ENCODE measurements around the gene CDC42SE2.
"Not testable (repeated sequence)": the region's sequence is repeated elsewhere in the genome, so short reads cannot be mapped to it uniquely, and the experiment has no call there.

Gene CDC42SE2

GRCh38 chr5:131277875-131278740 lies 14.3 kb downstream of the CDC42SE2 start:
- no peak for DNase-seq (ENCODE audit: low spot score)

- DNase-seq (ENCODE audit: low spot score), result not testable (repeated sequence)
Measured at GRCh38 chr5:131278741-131279124, 14.9 kb downstream of the CDC42SE2 start.

GRCh38 chr5:131279204-131279603 lies 15.4 kb downstream of the CDC42SE2 start:
- no peak for DNase-seq (ENCODE audit: low spot score)

DNA sequence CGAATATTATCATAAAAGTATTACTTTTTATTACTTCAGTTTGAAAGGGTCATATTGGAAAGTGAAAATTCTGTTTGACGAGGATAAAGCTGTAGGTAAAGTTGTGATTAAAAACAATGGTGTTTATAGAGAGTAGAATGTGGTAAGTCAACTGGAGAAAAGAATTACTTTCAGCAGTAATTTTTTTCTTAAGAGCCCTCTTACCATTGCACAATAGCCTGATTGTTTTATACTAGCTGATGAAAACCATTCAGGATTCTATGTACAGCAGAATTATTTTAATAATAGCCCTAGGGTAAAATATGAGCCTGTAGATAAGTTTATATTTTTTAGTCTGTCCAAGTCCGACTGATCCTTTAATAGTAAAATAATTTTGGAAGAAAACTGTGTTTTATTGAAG lies 16.6 kb downstream of the CDC42SE2 start:
- DNase-seq (ENCODE audit: low spot score), result no peak

DNA sequence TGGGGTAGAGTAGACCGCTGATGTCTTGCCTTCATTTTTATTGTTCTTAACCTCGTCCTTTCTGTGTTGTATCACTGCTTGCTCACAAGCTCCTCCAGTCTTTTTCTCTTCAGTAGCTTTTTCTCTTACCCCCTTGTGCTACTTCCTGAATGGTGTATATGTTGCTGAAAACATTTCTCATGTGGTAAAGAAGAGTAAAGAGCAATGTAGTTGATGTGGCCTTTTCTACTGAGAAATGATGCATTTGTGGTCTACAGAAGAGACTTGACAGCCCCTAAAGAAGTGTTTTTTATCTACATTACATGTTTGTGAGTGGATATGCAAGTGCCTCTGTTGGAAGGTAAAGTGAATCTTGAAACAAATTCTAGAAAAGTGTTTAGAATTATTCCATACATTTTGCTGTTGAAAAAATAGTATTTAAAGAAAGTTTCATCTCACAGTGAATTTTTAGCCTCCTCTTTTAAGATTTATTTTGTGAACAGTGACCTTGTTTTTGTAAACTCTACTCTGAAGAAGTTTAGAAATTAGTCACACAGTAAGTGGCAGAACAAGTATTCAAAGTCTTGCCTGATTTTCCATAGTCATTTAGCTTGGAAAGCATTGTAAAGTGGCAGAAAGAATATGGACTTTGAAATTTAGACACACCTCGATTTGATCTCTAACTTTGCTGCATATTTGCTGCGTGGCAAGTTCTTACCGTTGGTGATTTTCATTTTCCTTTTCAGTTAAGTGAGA lies 17.4 kb downstream of the CDC42SE2 start:
- no peak for DNase-seq (ENCODE audit: low spot score)

DNA sequence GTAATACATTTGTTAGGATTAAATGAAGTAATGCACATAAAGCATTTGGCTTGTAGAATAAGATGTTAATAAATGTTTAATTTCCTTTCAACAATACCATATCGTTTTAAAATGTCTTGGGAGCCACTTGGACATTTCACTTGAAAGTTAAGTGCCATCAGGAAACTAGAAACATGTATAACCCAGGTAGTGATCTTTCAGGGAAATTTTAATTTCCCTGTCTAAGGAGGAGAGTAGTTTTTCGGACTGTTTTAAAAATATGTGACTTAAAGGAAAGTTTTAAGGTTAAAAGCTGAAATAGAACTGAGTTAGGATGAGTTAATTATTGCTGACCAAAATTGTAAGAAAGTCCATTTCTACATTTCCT lies 18.0 kb downstream of the CDC42SE2 start:
- no peak for DNase-seq (ENCODE audit: low spot score)

GRCh38 chr5:131282235-131282634 lies 18.4 kb downstream of the CDC42SE2 start:
- DNase-seq (ENCODE audit: low spot score), result no peak

DNA sequence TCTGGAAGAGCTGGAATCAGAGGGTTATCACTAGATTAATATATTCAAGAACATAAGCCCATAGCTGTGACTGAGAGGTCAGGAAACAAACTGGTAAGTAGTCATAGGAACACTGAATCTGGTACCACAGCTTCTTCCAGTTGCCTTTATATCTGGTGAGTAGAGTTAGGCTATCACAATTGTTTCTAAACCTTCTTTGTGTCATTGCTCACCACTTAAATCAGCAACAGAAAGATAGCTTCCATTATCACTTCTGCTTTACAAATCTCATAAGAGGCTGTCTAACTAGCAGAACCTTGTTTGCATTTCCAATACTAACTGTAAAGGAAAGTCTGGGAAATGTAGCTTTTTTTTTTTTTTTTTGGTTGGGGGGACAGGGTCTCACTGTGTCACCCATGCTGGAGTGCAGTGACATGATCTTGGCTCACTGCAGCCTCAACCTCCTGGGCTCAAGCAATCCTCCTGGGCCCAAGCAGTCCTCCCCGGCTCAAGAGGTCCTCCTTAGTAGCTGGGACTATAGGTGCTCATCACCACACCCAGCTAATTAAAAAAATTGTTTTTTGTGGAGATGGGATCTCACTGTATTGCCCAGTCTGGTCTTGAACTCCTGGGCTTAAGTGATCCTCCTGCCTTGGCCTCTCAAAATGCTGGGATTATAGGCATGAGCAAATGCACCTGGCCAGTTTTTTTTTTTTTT lies 22.0 kb downstream of the CDC42SE2 start:
- no peak for DNase-seq (ENCODE audit: low spot score)

DNA sequence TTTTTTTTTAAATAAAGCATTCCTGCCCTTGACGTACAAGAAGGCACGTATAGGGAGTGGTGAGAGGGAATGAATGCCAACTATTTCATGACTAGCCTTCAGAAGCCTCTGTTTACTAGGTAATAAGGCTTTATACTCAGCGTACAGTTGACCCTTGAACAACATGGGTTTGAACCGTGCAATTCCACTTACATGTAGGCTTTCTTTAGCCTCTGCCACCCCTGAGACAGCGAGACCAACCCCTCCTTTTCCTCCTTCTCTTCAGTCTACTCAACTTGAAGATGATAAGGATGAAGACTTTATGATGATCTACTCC lies 22.5 kb downstream of the CDC42SE2 start:
- DNase-seq (ENCODE audit: low spot score), result no peak

GRCh38 chr5:131288328-131288727 lies 24.5 kb downstream of the CDC42SE2 start:
- no peak for DNase-seq (ENCODE audit: low spot score)

DNA sequence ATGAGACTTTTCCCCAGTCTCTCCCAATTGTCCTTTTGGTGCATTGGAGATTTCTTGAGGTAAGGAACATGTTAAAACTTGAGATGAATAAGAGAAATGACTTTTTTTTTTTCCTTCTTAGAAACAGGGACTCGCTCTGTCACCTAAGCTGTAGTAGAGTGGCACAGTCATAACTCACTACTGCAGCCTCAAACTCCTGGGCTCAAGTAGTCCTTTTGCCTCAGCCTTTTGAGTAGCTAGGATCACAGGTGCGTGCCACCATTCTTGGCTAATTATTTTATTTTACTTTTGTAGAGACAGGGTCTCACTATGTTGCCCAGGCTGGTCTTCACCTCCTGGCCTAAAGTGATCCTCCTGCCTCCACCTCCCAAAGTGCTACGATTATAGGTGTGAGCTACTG lies 25.9 kb downstream of the CDC42SE2 start:
- no peak for DNase-seq (ENCODE audit: low spot score)

GRCh38 chr5:131296213-131296672 lies 32.4 kb downstream of the CDC42SE2 start:
- no peak for DNase-seq (ENCODE audit: low spot score)

DNA sequence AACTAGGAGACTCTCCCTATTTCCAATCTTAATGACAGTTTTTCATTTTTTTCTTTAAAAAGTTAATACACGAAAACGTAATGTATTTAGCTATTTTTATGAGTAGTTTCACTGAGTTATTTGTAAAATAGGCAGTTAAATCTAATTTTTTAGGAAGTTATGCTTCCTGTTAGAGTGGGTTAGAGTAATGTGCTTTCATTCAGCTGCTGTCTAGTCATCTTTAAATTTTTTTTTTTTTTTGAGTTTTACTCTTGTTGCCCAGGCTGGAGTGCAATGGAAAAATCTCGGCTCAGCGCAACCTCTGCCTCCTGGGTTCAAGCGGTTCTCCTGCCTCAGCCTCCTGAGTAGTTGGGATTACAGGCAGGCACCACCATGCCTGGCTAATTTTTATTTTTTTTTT lies 34.0 kb downstream of the CDC42SE2 start:
- no peak for DNase-seq (ENCODE audit: low spot score)

DNA sequence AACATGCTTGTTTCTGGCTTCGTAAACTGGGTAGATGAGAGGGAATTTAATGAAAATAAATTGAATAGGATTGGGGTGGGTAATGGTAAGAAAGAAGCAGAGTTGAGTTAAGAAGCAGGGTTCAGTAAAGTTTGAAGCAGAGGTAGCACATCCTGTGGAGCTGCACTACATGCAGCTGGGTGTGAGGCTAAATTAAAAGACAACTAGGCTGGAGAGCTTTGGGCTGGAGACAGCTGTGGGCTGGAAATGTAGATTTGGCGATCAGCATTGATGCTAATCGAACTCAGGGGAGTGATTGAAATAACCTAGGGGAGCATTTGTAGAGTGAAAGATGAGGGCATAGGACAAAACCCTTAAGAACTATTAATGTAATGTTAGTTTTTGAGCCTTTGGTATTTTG lies 35.6 kb downstream of the CDC42SE2 start:
- DNase-seq (ENCODE audit: low spot score), result no peak

DNA sequence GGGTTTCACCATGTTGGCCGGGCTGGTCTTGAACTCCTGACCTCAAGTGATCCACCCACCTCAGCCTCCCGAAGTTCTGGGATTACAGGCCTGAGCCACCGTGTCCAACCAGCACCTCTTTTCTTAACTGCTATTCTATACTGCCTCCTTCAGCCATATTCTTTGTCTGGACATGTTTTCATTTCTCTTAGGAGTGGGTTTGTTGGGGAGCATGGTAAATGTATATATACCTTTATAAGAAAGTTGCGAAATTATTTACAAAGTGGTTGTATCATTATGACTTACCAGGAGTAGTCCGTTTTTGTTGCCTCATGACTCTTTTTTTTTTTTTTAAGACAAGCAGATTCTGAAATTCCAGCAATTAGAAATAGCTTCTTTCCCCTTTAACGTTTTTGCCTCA lies 38.7 kb downstream of the CDC42SE2 start:
- no peak for DNase-seq (ENCODE audit: low spot score)

GRCh38 chr5:131303537-131303936 lies 39.7 kb downstream of the CDC42SE2 start:
- no peak for DNase-seq (ENCODE audit: low spot score)

GRCh38 chr5:131304414-131304813 lies 40.6 kb downstream of the CDC42SE2 start:
- no peak for DNase-seq (ENCODE audit: low spot score)

DNA sequence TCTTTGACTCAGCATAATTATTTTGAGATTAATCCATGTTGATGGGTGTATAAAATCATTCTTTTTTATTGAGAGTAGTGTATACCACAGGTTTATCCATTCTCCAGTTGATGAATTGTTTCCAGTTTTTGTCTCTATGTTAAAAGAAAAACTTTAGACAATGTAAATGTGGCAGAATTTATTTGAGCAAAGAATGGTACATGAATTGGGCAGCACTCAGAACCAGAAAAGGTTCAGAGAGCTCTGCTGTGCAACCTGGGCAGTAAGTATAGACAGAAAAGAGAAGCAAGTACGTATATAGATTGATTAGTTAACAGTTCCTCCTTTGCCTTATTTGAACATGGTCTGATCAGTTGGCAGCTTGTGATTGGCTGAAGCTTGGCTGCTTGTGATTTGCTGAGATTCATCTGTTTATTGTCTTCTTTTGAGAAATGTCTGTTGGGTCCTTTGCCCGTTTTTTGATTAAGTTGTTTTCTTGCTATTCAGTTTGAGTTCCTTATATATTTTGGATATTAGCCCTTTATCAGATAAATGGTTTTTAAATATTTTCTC lies 41.4 kb downstream of the CDC42SE2 start:
- no peak for DNase-seq (ENCODE audit: low spot score)

DNA sequence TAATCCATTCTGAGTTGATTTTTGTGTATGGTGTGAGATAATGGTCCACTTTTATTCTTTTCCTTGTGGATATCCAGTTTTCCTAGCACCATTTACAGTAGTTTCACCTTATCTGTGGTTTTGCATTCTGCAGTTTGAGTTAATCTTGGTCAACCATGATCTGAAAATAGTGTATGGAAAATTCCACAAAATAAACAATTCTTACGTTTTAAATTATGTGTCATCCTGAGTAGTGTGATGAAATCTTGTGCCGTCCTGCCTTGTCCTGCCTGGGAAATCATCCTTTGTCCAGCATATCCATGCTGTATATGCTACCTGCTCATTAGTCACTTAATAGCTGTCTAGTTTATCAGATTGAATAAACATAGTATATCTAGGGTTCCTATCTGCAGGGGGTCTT lies 42.1 kb downstream of the CDC42SE2 start:
- DNase-seq (ENCODE audit: low spot score), result no peak

GRCh38 chr5:131312235-131312772 lies 48.5 kb downstream of the CDC42SE2 start:
- DNase-seq (ENCODE audit: low spot score), result not testable (repeated sequence)

GRCh38 chr5:131316026-131316425 lies 52.2 kb downstream of the CDC42SE2 start:
- DNase-seq (ENCODE audit: low spot score), result no peak

- no peak for DNase-seq (ENCODE audit: low spot score)
Measured at GRCh38 chr5:131316822-131317221, 53.0 kb downstream of the CDC42SE2 start.
